Measurements from ENCODE around the gene SCP2. TPM values are rescaled to one million over a fixed set of nuclear protein-coding genes. Genes with fewer than 3 reads are reported as not detected.

SCP2 gene
- total RNA-seq, 1 donor from 2014 or later: 130 TPM

- TF ChIP-seq, protein P1, sequence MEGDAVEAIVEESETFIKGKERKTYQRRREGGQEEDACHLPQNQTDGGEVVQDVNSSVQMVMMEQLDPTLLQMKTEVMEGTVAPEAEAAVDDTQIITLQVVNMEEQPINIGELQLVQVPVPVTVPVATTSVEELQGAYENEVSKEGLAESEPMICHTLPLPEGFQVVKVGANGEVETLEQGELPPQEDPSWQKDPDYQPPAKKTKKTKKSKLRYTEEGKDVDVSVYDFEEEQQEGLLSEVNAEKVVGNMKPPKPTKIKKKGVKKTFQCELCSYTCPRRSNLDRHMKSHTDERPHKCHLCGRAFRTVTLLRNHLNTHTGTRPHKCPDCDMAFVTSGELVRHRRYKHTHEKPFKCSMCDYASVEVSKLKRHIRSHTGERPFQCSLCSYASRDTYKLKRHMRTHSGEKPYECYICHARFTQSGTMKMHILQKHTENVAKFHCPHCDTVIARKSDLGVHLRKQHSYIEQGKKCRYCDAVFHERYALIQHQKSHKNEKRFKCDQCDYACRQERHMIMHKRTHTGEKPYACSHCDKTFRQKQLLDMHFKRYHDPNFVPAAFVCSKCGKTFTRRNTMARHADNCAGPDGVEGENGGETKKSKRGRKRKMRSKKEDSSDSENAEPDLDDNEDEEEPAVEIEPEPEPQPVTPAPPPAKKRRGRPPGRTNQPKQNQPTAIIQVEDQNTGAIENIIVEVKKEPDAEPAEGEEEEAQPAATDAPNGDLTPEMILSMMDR (IDR thresholded peaks at IDR 0.05; ENCODE audit: borderline replicate concordance): no peak
- Histone ChIP-seq H3K27me3 (ENCODE audit: low read depth) (no peaks in the 10 kb centered on the region), H3K27ac (replicated peaks) (no peak overlapping the region), H3K9me3 (replicated peaks) (no peaks in the 10 kb centered on the region), H3K4me3 (no peak overlapping the region), H3K4me1 (peaks cover 41% of the 10 kb centered on the region), H3K36me3 (peaks cover 15% of the 10 kb centered on the region)
- DNase-seq: no peak
- intact Hi-C loops (cut with micrococcal nuclease): no loop called here
These were observed 14.1 kb upstream of the SCP2 start for GRCh38 chr1:52913014-52913413.

- H3K36me3 ChIP-seq: peaks cover 15% of the 10 kb centered on the region
- H3K9me3 ChIP-seq (replicated peaks): no peaks in the 10 kb centered on the region
- no peak overlapping the region for H3K27ac ChIP-seq (replicated peaks)
- no peak for DNase-seq
- H3K27me3 ChIP-seq (ENCODE audit: low read depth): no peaks in the 10 kb centered on the region
- H3K4me1 ChIP-seq: peaks cover 45% of the 10 kb centered on the region
- TF ChIP-seq, protein P1 (IDR thresholded peaks at IDR 0.05; ENCODE audit: borderline replicate concordance): no peak
- no peak overlapping the region for H3K4me3 ChIP-seq
- intact Hi-C loops (cut with micrococcal nuclease): no loop called here
These were observed 13.5 kb upstream of the SCP2 start for GRCh38 chr1:52913537-52913936.

- TF ChIP-seq, protein P1 (IDR thresholded peaks at IDR 0.05; ENCODE audit: borderline replicate concordance): no peak
- peaks cover 50% of the 10 kb centered on the region for H3K4me1 ChIP-seq
- H3K27ac ChIP-seq (replicated peaks): peak overlapping the region; percentile 77
- H3K9me3 ChIP-seq (replicated peaks): no peaks in the 10 kb centered on the region
- intact Hi-C loops (cut with micrococcal nuclease): no loop called here
- peaks cover 15% of the 10 kb centered on the region for H3K36me3 ChIP-seq
- H3K27me3 ChIP-seq (ENCODE audit: low read depth): no peaks in the 10 kb centered on the region
- no peak overlapping the region for H3K4me3 ChIP-seq
- no peak for DNase-seq
These were observed 12.6 kb upstream of the SCP2 start for GRCh38 chr1:52914463-52914862.

DNA sequence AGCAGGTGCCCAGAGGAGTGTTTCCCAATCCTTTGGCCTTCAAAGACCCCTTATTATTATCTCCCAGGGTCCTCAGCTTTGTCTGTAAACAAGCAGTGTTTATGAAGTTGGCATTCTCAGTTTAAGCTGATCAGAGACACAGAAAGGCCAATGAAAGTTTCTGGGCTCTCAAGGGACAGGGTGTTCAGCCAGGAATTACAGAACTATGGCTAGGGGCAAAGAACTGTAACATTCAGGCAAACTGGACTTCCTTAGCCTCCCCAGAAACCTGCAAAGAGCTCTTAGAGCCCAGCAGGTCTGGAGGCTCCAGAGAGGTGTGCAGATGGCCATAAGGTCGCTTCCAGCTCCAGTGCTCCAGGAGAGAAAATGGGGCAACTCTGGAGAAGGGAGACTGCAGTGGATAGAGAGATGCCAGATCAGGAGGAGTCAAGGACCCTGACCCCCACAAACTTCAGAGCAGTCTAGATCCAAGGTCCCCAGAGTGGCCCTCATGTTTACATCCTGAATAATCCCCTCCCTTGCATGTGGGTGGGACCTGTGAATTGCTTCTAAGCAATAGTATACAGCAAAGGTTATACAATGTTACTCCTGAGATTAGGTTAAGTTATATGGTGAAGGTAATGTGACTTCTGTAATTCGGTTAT, 11.7 kb upstream of the SCP2 start:
- peaks cover 15% of the 10 kb centered on the region for H3K36me3 ChIP-seq
- H3K9me3 ChIP-seq (replicated peaks): no peaks in the 10 kb centered on the region
- intact Hi-C loops (cut with micrococcal nuclease): no loop called here
- H3K27me3 ChIP-seq (ENCODE audit: low read depth): no peaks in the 10 kb centered on the region
- H3K27ac ChIP-seq (replicated peaks): peak overlapping the region; percentile 77
- TF ChIP-seq, protein P1 (IDR thresholded peaks at IDR 0.05; ENCODE audit: borderline replicate concordance): no peak
- no peak overlapping the region for H3K4me3 ChIP-seq
- peaks cover 54% of the 10 kb centered on the region for H3K4me1 ChIP-seq
- DNase-seq: no peak

- Histone ChIP-seq H3K4me3 (no peak overlapping the region), H3K36me3 (peaks cover 11% of the 10 kb centered on the region), H3K4me1 (peaks cover 59% of the 10 kb centered on the region), H3K9me3 (replicated peaks) (no peaks in the 10 kb centered on the region), H3K27ac (replicated peaks) (peak overlapping the region; percentile 77), H3K27me3 (ENCODE audit: low read depth) (peaks cover 2% of the 10 kb centered on the region)
- TF ChIP-seq, protein P1 (IDR thresholded peaks at IDR 0.05; ENCODE audit: borderline replicate concordance): no peak
- intact Hi-C loops (cut with micrococcal nuclease): no loop called here
- DNase-seq: no peak
These were observed 11.2 kb upstream of the SCP2 start for GRCh38 chr1:52915855-52916220.
